K562 (cell line): ENCODE measurements around the gene SIRT3. TPM values are rescaled to one million over a fixed set of nuclear protein-coding genes. Genes with fewer than 3 reads are reported as not detected.
A peak's percentile ranks its signal among the peaks of the same experiment; 100 is the strongest.

Experiments used
- CEBPB ChIP-seq: fragments of 450-650 bp; IDR thresholded peaks from 2 replicates; pipeline ENCODE4 v1.6.1; 2016; ENCODE audit warnings: missing genetic modification characterization, missing compliant biosample characterization
- CTBP1 ChIP-seq: fragments of 450-650 bp; IDR thresholded peaks from 2 replicates; pipeline ENCODE4 v1.6.1; 2016; ENCODE audit warnings: borderline replicate concordance
- DIDO1 ChIP-seq: fragments of 450-650 bp; IDR thresholded peaks from 2 replicates; pipeline ENCODE4 v1.6.1; 2016; ENCODE audit warnings: low read depth, missing biosample characterization, missing genetic modification characterization
- EZH2 ChIP-seq: IDR thresholded peaks from 2 replicates; pipeline ENCODE4 v1.6.1; 2012; ENCODE audit warnings: low read depth, mild to moderate bottlenecking, inconsistent platforms, low read length, borderline replicate concordance
- GTF2F1 ChIP-seq: IDR thresholded peaks from 2 replicates; pipeline ENCODE4 v1.6.1; 2011; ENCODE audit warnings: low read depth, low read length, improper control_type of control experiment
- JUN ChIP-seq, 2 experiments: sonication (generic) in 1 of 2; formaldehyde crosslinking in 1 of 2; IDR thresholded peaks; 2 replicates each; pipeline versions ENCODE4 v1.6.1 to v1.8.0; 2012 to 2022; ENCODE audit warnings: borderline replicate concordance in 2 of 2, mild to moderate bottlenecking in 2 of 2, improper control_type of control experiment in 1 of 2, low read depth in 1 of 2, low read length in 1 of 2, missing genetic modification reagents in 1 of 2
- MGA ChIP-seq: fragments of 450-650 bp; IDR thresholded peaks from 2 replicates; pipeline ENCODE4 v1.6.1; 2016; ENCODE audit warnings: mild to moderate bottlenecking, moderate library complexity
- RBM39 ChIP-seq: fragments of 200-400 bp; formaldehyde crosslinking; optimal IDR thresholded peaks from 2 replicates; pipeline ENCODE3; 2018; ENCODE audit warnings: low read depth, low read length
- RUNX1 ChIP-seq: sonication (generic); IDR thresholded peaks from 2 replicates; pipeline ENCODE4 v1.6.1; 2016; ENCODE audit warnings: antibody characterized with exemption, low read depth
- THRAP3 ChIP-seq: fragments of 450-650 bp; IDR thresholded peaks from 2 replicates; pipeline ENCODE4 v1.6.1; 2016; ENCODE audit warnings: mild to moderate bottlenecking, inconsistent platforms, borderline replicate concordance
- ZFP30 ChIP-seq: fragments of 250-450 bp; sonication (Bioruptor Pico); IDR thresholded peaks from 2 replicates; pipeline ENCODE4 v1.8.0; 2022; ENCODE audit warnings: moderate library complexity, mild to moderate bottlenecking, inconsistent platforms, borderline replicate concordance
- ZKSCAN1 ChIP-seq: fragments of 150-350 bp; IDR thresholded peaks from 2 replicates; pipeline ENCODE4 v1.6.1; 2016; ENCODE audit warnings: low read depth, low read length
- ZNF140 ChIP-seq: fragments of 250-450 bp; sonication (Bioruptor Pico); IDR thresholded peaks from 2 replicates; pipeline ENCODE4 v1.8.0; 2021; ENCODE audit warnings: moderate library complexity, mild to moderate bottlenecking, inconsistent platforms
- ZNF175 ChIP-seq: fragments of 200-800 bp; sonication (Bioruptor generic); IDR thresholded peaks from 2 replicates; pipeline ENCODE4 v1.6.1; 2016; ENCODE audit warnings: low read depth, mild to moderate bottlenecking, missing genetic modification characterization, missing compliant biosample characterization
- ZNF3 ChIP-seq: fragments of 250-450 bp; sonication (Bioruptor Pico); IDR thresholded peaks from 2 replicates; pipeline ENCODE4 v1.5.0; 2021; ENCODE audit warnings: mild to moderate bottlenecking, moderate library complexity
- ZNF436 ChIP-seq: fragments of 250-450, 450-650 bp; sonication (Bioruptor Pico); formaldehyde crosslinking; IDR thresholded peaks from 2 replicates; pipeline ENCODE4 v1.7.0; 2020; ENCODE audit warnings: mild to moderate bottlenecking
- ZNF561 ChIP-seq: fragments of 450-650 bp; formaldehyde crosslinking; conservative IDR thresholded peaks from 2 replicates; pipeline ENCODE4 v1.4.0; 2020; ENCODE audit warnings: mild to moderate bottlenecking, moderate library complexity
- polyA plus RNA-seq, 8 experiments: library from polyadenylated mRNA; depleted of rRNA in 4 of 8; stranded (reverse) in 5 of 8; unstranded in 3 of 8; fragments of >200 nt; fragmentation: Nextera tagmentation in 2 of 8; fragmentation: Illumina TruSeq in 1 of 8; extraction: Ambion mirVana in 2 of 8; extraction: Trizol in 1 of 8; gene quantifications; 2 replicates each; pipeline versions ENCODE4 v1.2.1 to v1.2.3, GENCODE V29; 2011 to 2014; ENCODE audit warnings: inconsistent platforms in 1 of 8, missing spikeins in 1 of 8
- total RNA-seq, 7 experiments: library from RNA; depleted of rRNA in 6 of 7; stranded (reverse); fragments of >200 nt in 6 of 7; fragmentation: Illumina TruSeq in 2 of 7; extraction: Trizol in 2 of 7; gene quantifications; 2 replicates each; pipeline versions ENCODE4 v1.2.1 to v1.2.3, GENCODE V29; 2011 to 2021; ENCODE audit warnings: low replicate concordance in 1 of 7

The SIRT3 gene
- total and polyA plus RNA-seq, 9 of the 15 experiments (the other 6 are each of a cell fraction or from before 2014, with no cell fraction given), result 1.9 to 27.5 (median 14.5) TPM

- TF ChIP-seq ZNF561, result no peak
- TF ChIP-seq ZFP30 (CRISPR knock-in tag), result no peak
- no peak for TF ChIP-seq ZNF436 (CRISPR knock-in tag)
- no peak; the same call in 1 of the 2 replicates for TF ChIP-seq ZKSCAN1
- no peak for TF ChIP-seq EZH2
- no peak for TF ChIP-seq JUN (IDR thresholded peaks at IDR 0.05; ENCODE audit: borderline replicate concordance, low read depth, low read length)
- TF ChIP-seq JUN (CRISPR knock-in tag; IDR thresholded peaks at IDR 0.05; ENCODE audit: borderline replicate concordance), result no peak
- TF ChIP-seq ZNF3 (CRISPR knock-in tag), result no peak
- no peak for TF ChIP-seq ZNF175 (CRISPR knock-in tag)
- TF ChIP-seq GTF2F1, result no peak
- no peak for TF ChIP-seq ZNF140 (CRISPR knock-in tag)
- no peak for TF ChIP-seq DIDO1 (tag)
- TF ChIP-seq THRAP3, result no peak; the same call in 1 of the 2 replicates
- TF ChIP-seq CEBPB, result no peak
- no peak for TF ChIP-seq RUNX1
- TF ChIP-seq MGA, result no peak
- no peak for TF ChIP-seq RBM39
- peak; percentile 45; the same call in 1 of the 2 replicates for TF ChIP-seq CTBP1
Measured at GRCh38 chr11:236774-237767, 929 bp upstream of the SIRT3 start, which contains the start of gene PSMD13 (continued).
